Retinal pigment epithelial cell (primary cell): Measurements from ENCODE around the gene MAP7.
A peak's percentile ranks its signal among the peaks of the same experiment; 100 is the strongest.
"Not testable (repeated sequence)": the region's sequence is repeated elsewhere in the genome, so short reads cannot be mapped to it uniquely, and the experiment has no call there.

Experiments
- DNase-seq: peaks from one replicate; pipeline ENCODE4 v3.0.0-alpha.2; 2010; ENCODE audit warnings: low read depth
- H3K4me3 ChIP-seq: 2 replicates; pipeline ENCODE4 v1.5.1; 2011; ENCODE audit warnings: mild to moderate bottlenecking, low read length, control low read depth, moderate library complexity
- CTCF ChIP-seq: conservative IDR thresholded peaks from 2 replicates; pipeline ENCODE4 v1.5.1; 2011; ENCODE audit warnings: low read depth, low read length, control low read depth, inconsistent platforms

Gene MAP7

GRCh38 chr6:136404627-136405419 lies 145.4 kb downstream of the MAP7 start:
- H3K4me3 ChIP-seq: no peak overlapping the region
- TF ChIP-seq CTCF: no peak
- DNase-seq: peak; percentile 61

GRCh38 chr6:136404007-136404406 lies 146.2 kb downstream of the MAP7 start:
- H3K4me3 ChIP-seq: no peak overlapping the region
- no peak for TF ChIP-seq CTCF
- DNase-seq: no peak

- peak; percentile 91 for DNase-seq
- H3K4me3 ChIP-seq: no peak overlapping the region
- TF ChIP-seq CTCF: no peak
Measured at GRCh38 chr6:136403110-136403980, 146.9 kb downstream of the MAP7 start.

- no peak overlapping the region for H3K4me3 ChIP-seq
- TF ChIP-seq CTCF: no peak
- no peak for DNase-seq
Measured at GRCh38 chr6:136401749-136402148, 148.5 kb downstream of the MAP7 start.

GRCh38 chr6:136401236-136401635 lies 149.0 kb downstream of the MAP7 start:
- not testable (repeated sequence) for DNase-seq, H3K4me3 ChIP-seq

- DNase-seq: no peak
- TF ChIP-seq CTCF: no peak
- H3K4me3 ChIP-seq: no peak overlapping the region
Measured at GRCh38 chr6:136398453-136398852, 151.8 kb downstream of the MAP7 start.

- DNase-seq: no peak
- no peak for TF ChIP-seq CTCF
- H3K4me3 ChIP-seq: no peak overlapping the region
Measured at GRCh38 chr6:136396908-136397307, 153.3 kb downstream of the MAP7 start.

- H3K4me3 ChIP-seq: not testable (repeated sequence)
Measured at GRCh38 chr6:136390959-136391358, 159.3 kb downstream of the MAP7 start.

More at GRCh38 chr6:136390959-136391358, 159.3 kb downstream of the MAP7 start:
- not testable (repeated sequence) for DNase-seq
